GM18867 (cell line): Measurements from ENCODE around the gene WDPCP.
A peak's percentile ranks its signal among the peaks of the same experiment; 100 is the strongest.
"Not testable (repeated sequence)": the region's sequence is repeated elsewhere in the genome, so short reads cannot be mapped to it uniquely, and the experiment has no call there.

ENCODE experiments used
- ATAC-seq: cut with Tn5 transposase; IDR thresholded peaks from one replicate; pipeline ENCODE4 v1.9.1; 2021; ENCODE audit warnings: mild to moderate bottlenecking, moderate library complexity; ENCODE audit not compliant: unreplicated experiment

The WDPCP gene

GRCh38 chr2:63591566-63592175 is 3.4 kb upstream of the WDPCP start:
- no peak for ATAC-seq

DNA sequence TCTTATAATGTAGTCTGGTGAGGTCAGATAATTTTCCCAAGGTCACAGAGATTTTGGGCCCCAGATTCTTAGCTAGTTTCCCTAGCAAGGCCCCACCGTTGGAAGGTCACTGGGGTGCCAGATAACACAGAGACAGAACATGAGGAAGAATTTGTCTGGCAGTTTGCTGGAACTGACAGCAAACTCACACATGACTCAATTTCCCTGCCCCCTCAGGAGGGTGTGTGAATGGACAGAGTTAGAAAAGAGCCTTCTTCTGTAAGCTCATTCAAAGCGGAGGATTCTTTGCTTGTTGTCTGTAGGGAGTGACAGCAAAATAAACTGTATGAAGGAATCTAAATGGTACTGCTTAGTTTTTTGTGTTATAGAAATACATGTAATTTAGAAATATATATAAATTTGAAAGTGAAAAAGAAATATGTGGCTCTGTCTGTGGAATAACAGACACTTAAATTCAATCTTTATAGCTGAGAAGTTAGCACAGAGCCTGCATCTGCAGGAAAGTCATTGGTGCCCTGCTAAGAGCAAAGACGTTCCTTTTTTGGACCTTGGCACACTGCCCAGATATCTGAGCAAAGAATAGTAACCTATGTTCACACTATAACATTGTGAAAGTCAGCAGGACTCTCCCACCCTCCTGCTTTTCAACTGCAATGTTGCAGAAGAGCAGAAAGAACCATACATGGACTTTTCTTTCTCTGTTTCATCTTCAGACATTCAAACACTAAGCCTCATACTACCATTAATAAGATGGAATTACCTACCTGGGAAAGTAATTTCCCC is 2.5 kb upstream of the WDPCP start:
- ATAC-seq = no peak

GRCh38 chr2:63589148-63589958 is 1.1 kb upstream of the WDPCP start:
- ATAC-seq = peak; percentile 9

- ATAC-seq = peak; percentile 0
Observed at GRCh38 chr2:63587814-63588384, 378 bp downstream of the WDPCP start.

DNA sequence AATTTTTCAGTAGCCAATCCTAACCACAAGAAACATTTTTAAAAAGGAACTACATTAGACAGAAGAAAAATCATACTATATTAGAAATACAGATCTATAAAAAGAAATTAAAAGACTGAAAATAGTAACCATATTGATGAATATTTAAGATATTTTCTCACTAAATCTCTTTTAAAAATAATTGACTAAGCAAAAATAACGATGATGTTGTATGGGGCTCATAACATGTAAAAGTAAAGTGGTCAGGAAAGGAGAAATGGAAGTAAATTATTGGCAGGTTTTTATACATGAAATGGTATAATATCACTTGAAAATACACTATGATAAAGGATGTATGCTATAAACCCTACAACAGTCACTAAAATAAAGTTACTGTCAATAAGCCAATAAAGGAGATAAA is 5.4 kb downstream of the WDPCP start:
- ATAC-seq = no peak

DNA sequence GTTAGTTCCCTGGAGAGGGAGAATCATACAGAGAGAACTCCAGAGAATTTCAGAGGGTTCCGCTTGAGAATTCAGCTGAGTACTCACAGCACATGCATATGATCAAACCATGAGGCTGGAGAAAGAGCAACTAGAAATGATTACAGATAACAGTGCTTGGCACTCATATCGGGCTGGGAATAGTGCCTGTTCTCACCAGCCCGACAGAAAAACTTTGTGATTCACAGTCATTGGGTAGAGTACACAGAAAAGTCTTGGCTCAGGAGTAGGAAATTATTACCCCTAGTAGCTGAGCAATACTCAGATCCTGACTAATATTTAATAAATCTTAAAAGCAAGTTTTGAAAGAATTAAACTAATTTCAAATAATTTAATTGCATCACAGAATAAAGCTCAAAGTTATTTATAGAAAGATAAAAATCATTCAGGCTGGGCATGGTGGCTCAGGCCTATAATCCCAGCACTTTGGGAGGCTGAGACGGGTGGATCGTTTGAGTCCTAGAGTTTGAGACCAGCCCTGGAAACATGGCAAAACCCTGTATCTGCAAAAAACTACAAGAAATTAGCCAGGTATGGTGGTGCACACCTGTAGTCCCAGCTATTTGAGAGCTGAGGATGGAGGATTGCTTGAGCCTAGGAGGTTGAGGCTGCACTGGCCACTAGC is 6.8 kb downstream of the WDPCP start:
- ATAC-seq = no peak

- no peak for ATAC-seq
Observed at GRCh38 chr2:63580651-63581297, 7.5 kb downstream of the WDPCP start.

DNA sequence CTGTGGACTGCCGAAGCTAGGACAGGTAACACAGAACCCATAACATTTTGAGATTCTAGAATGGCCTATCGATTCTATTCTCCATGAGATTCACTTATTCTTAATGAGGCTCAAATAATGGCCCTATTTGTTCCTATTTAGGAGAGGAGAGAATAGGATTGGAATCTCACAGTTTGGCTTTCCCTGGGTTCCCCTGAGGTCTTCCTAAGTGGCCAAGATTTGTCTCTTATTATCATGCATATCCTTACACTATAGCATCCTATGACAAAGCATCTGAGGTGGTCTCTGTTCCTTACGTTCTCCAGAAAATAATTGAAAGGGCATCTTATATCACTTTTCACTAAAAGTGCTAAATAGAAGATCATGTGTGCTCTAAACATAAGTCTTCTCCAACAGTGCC is 9.5 kb downstream of the WDPCP start:
- no peak for ATAC-seq

DNA sequence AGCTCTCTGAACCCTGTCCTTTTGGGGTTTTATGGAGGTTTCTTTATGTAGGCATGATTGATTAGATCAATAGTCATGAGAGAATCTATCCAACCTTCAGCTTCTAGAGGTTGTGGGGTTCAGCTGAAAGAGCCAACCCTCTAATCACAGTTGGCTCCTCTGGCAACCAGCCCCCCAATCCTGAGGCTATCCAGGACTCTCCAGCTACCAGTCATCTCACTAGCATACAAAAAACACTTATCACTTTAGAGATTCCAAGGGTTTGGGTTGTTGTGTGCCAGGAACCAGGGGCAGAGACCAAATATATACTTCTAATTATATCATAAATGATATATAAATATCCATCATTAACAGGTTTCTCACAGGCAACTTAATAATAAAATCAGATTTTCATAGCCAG is 11.7 kb downstream of the WDPCP start:
- no peak for ATAC-seq

GRCh38 chr2:63573726-63574345 is 14.4 kb downstream of the WDPCP start:
- ATAC-seq = not testable (repeated sequence)

DNA sequence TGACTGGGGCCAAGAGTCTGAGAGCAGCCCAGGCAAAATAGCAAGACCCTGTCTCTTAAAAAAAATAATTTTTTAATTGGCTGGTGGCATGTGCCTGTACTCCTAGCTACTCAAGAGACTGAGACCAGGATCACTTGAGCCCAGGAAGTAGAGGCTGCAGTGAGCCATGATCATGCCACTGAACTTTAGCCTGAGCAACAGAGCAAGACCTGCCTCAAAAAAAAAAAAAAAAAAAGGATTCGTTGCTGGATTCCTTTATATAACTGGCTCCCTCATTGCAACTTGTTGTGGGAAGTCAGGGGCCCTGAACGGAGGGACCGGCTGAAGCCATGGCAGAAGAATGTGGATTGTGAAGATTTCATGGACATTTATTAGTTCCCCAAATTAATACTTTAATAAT is 15.3 kb downstream of the WDPCP start:
- ATAC-seq = not testable (repeated sequence)

DNA sequence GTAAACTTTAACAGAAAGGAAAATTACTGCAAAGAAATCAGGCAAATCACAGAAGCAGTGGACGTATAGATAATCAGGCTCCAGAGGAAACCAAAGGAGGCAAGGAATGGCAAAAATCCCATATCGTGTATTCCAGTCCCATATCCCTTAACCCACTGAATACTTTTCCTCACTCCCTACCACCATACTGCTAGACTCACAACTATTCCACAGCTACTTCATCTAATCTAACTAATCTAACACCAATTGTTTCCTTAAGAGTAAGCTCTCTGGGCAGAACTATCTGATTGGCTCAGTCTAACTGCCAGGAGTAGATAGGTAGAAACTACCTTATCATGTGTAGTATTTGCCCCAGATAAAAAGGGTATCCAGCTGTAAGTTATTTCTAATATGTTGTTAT is 16.3 kb downstream of the WDPCP start:
- no peak for ATAC-seq

GRCh38 chr2:63571291-63571690 is 17.0 kb downstream of the WDPCP start:
- ATAC-seq = no peak

DNA sequence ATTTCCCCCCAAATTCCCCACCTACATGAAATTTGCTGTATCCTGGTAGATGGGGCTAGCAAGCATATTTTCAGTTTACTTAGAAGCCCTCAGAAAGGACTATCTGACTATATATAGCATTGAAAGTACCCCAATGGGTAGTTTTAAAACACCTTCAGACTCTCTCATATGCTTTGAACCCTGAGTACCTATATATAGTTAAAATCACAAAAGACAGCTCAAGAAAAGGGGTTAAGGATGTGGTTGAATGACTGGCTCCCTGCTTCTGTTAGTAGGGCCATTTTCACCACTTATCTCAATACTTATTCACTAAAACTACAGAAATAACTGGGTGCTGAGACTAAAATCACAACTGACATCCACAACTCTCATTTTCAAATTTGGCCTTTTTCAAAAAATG is 18.5 kb downstream of the WDPCP start:
- ATAC-seq = peak; percentile 82

- no peak for ATAC-seq
Observed at GRCh38 chr2:63562751-63563150, 25.5 kb downstream of the WDPCP start.

DNA sequence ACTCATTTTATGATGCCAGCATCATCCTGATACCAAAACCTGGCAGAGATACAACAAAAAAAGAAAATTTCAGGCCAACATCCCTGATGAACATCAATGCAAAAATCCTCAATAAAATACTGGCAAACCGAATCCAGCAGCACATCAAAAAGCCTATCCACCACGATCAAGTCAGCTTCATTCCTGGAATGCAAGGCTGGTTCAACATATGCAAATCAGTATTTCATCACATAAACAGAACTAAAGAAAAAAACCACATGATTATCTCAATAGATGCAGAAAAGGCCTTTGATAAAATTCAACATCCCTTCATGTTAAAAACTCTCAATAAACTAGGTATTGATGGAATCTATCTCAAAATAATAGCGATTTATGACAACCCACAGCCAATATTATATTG is 29.4 kb downstream of the WDPCP start:
- ATAC-seq = not testable (repeated sequence)

DNA sequence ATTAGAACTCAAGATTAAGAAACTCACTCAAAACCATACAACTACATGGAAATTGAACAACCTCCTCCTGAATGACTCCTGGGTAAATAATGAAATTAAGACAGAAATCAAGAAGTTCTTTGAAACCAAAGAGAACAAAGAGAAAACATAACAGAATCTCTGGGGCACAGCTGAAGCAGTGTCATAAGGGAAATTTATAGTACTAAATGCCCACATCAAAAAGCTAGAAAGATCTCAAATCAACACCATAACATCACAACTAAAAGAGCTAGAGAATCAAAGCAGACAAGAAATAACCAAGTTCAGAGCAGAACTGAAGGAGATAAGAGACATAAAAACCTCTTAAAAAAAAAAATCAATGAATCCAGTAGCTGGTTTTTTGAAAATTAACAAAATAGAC is 30.5 kb downstream of the WDPCP start:
- not testable (repeated sequence) for ATAC-seq

- ATAC-seq = no peak
Observed at GRCh38 chr2:63555931-63556330, 32.3 kb downstream of the WDPCP start.

DNA sequence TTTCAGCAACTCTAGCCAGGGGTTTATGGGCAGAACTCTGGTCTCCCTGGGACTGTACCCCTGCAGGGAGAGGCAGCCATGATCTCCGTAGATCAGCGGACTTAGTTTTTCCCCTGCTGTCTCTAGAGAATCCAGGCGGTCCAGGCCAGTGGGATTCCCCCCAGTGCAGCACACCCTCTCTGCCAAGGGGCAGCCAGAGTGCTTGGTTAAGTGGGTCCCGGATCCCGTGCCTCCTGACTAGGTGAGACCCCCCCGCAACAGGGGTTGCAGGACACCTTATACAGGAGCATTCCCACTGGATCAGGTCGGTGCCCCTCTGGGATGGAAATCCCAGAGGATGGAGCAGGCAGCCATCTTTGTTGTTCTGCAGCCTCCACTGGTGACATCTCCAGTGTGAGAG is 33.0 kb downstream of the WDPCP start:
- no peak for ATAC-seq

DNA sequence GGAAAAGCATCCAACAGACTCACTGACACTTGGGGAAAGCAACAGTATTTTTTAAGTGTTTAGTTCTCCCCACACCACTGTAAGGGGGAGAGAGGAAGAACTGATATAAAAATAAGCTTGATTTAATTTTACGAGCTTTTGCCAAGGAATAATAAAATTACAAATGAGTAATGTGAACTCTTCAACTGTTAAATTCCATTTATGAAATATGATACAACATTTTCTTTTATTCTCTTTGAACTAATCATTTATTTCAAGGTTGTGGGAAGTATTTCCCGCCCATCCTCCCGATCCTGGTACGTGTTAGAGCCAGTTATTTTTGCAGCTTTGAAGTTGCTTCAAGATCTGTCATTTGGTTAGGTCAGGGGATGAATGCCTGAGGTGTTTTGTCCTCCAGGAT is 35.2 kb downstream of the WDPCP start:
- ATAC-seq = no peak
